A673 (cell line): ENCODE results near the gene CEACAM19. TPM values are rescaled to one million over a fixed set of nuclear protein-coding genes. Genes with fewer than 3 reads are reported as not detected.

Experiments
- Bru-seq: library from RNA; stranded (reverse); fragments of 400-500 nt; gene quantifications from one replicate; lab custom pipeline; 2021; lab: Mats Ljungman, UMichigan
- BruChase-seq, 2 experiments: library from RNA; stranded (reverse); fragments of 400-500 nt; gene quantifications; one replicate each; lab custom pipeline; 2021; lab: Mats Ljungman, UMichigan
- BruUV-seq: library from RNA; stranded (reverse); fragments of 400-500 nt; replicated peaks from 2 replicates; lab custom pipeline; 2021; lab: Mats Ljungman, UMichigan
- CTCF ChIA-PET: fragments of 300-600 bp; sonication (Branson Sonifier 250); formaldehyde crosslinking; loops from one replicate; lab custom pipeline; 2022; ENCODE audit warnings: antibody characterized with exemption; lab: Charles Lee
- POLR2A ChIA-PET: fragments of 300-600 bp; sonication (Branson Sonifier 250); formaldehyde crosslinking; loops from one replicate; lab custom pipeline; 2022; ENCODE audit warnings: antibody characterized with exemption; ENCODE audit not compliant: low non-redundant PET; lab: Charles Lee
- DNase-seq: peaks from one replicate; pipeline ENCODE4 v3.0.0-alpha.2; 2015; ENCODE audit warnings: low spot score
- H3K27ac ChIP-seq: fragments of 200-600 bp; sonication (generic); 2 replicates; pipeline ENCODE4 v1.5.1; 2016; ENCODE audit warnings: mixed run types, low read depth, mild to moderate bottlenecking, mixed read lengths, antibody characterized with exemption, low read length; ENCODE audit not compliant: poor library complexity, severe bottlenecking
- H3K27me3 ChIP-seq: fragments of 200-600 bp; sonication (generic); replicated peaks from 2 replicates; pipeline ENCODE4 v1.6.1; 2017; ENCODE audit warnings: mixed run types, low read depth, mild to moderate bottlenecking, mixed read lengths, antibody characterized with exemption, low read length; ENCODE audit not compliant: insufficient read depth, poor library complexity
- H3K36me3 ChIP-seq: fragments of 200-600 bp; sonication (generic); 2 replicates; pipeline ENCODE4 v1.6.1; 2016; ENCODE audit warnings: mixed run types, mild to moderate bottlenecking, mixed read lengths, antibody characterized with exemption, low read length; ENCODE audit not compliant: insufficient read depth, poor library complexity, severe bottlenecking
- H3K4me1 ChIP-seq: fragments of 200-600 bp; sonication (generic); 2 replicates; pipeline ENCODE4 v1.6.1; 2017; ENCODE audit warnings: mixed run types, mild to moderate bottlenecking, mixed read lengths, antibody characterized with exemption, low read length; ENCODE audit not compliant: insufficient read depth, poor library complexity, severe bottlenecking
- H3K4me3 ChIP-seq: fragments of 200-600 bp; sonication (generic); 2 replicates; pipeline ENCODE4 v1.5.1; 2016; ENCODE audit warnings: low read depth, mixed run types, mild to moderate bottlenecking, mixed read lengths, low read length; ENCODE audit not compliant: poor library complexity, severe bottlenecking
- H3K9me3 ChIP-seq: fragments of 200-600 bp; sonication (generic); 2 replicates; pipeline ENCODE4 v1.6.1; 2016; ENCODE audit warnings: mixed run types, low read depth, mild to moderate bottlenecking, mixed read lengths, antibody characterized with exemption, low read length; ENCODE audit not compliant: poor library complexity, severe bottlenecking
- CTCF ChIP-seq: fragments of 300-800, 200-600 bp; sonication (generic); conservative IDR thresholded peaks from 2 replicates; pipeline ENCODE4 v1.5.1; 2017; ENCODE audit warnings: low read depth, mild to moderate bottlenecking, antibody characterized with exemption, low read length, moderate library complexity, mixed read lengths
- EZH2 ChIP-seq: fragments of 200-600 bp; sonication (generic); IDR thresholded peaks from 2 replicates; pipeline ENCODE4 v1.6.1; 2017; ENCODE audit warnings: borderline replicate concordance, low read depth, mild to moderate bottlenecking, mixed read lengths, antibody characterized with exemption, low read length; ENCODE audit not compliant: poor library complexity, severe bottlenecking
- intact Hi-C: fragments of 100-400 bp; cut with micrococcal nuclease; formaldehyde crosslinking; loops from one replicate; pipeline ENCODE4 v1.10.0; 2022; ENCODE audit not compliant: unreplicated experiment
- long read RNA-seq: library from polyadenylated mRNA; stranded (forward); transcript quantifications from one replicate; pipeline ENCODE4 v2.0.0, GENCODE V29; 2022
- total RNA-seq: library from RNA; stranded (reverse); gene quantifications from 2 replicates; pipeline ENCODE4 v1.2.3, GENCODE V29; 2021

Gene CEACAM19
- total RNA-seq (2.5 and 2.9 TPM in 2 replicates), Bru-seq, nascent RNA (percentile 33 among the genes with signal in this experiment), BruChase-seq, experiment 1, labeled RNA remaining after a 2-hour chase (percentile 38 among the genes with signal in this experiment), BruChase-seq, experiment 2, labeled RNA remaining after a 6-hour chase (percentile 48 among the genes with signal in this experiment)
- long read RNA-seq, partial matches to known transcripts, result 0 of 1 reads
- long read RNA-seq, other reads (novel, unspliced or antisense), result 1 of 1 reads

GRCh38 chr19:44671400-44671799, at the start of gene CEACAM19:
Gene CEACAM19 (plus strand): TSS chr19:44671482. CDS start chr19:44671932, 450 bp downstream.
- ChIA-PET CTCF (no interaction called here), POLR2A (no interaction called here)
- Histone ChIP-seq H3K4me3 (no peak within 1 kb of the TSS), H3K27me3 (no peaks in the 10 kb centered on the region), H3K36me3 (no peaks in the 10 kb centered on the region), H3K27ac (no peak within 1 kb of the TSS), H3K9me3 (no peaks in the 10 kb centered on the region), H3K4me1 (no peaks in the 10 kb centered on the region)
- BruUV-seq, result no TSS peak
- intact Hi-C loops, result no loop called here
- no peak for DNase-seq
- TF ChIP-seq CTCF (no peak), EZH2 (no peak)

- no peak for TF ChIP-seq EZH2
- no peak for TF ChIP-seq CTCF
- Histone ChIP-seq H3K4me1 (no peaks in the 10 kb centered on the region), H3K4me3 (no peak overlapping the region), H3K36me3 (no peaks in the 10 kb centered on the region), H3K27ac (no peak overlapping the region), H3K27me3 (no peaks in the 10 kb centered on the region), H3K9me3 (no peaks in the 10 kb centered on the region)
- intact Hi-C loops, result no loop called here
- BruUV-seq, result no TSS peak
- ChIA-PET POLR2A (no interaction called here), CTCF (no interaction called here)
- DNase-seq, result peak; percentile 18
These were observed 48.2 kb upstream of the CEACAM19 start for GRCh38 chr19:44623080-44623479.

- intact Hi-C loops, result no loop called here
- CTCF ChIA-PET, result no interaction called here
These were observed 47.7 kb upstream of the CEACAM19 start for GRCh38 chr19:44623626-44624025.

More at GRCh38 chr19:44623626-44624025, 47.7 kb upstream of the CEACAM19 start:
- POLR2A ChIA-PET, result no interaction called here
- Histone ChIP-seq H3K27ac (no peak overlapping the region), H3K4me1 (no peaks in the 10 kb centered on the region), H3K36me3 (no peaks in the 10 kb centered on the region), H3K4me3 (no peak overlapping the region), H3K27me3 (no peaks in the 10 kb centered on the region), H3K9me3 (no peaks in the 10 kb centered on the region)
- TF ChIP-seq CTCF (no peak), EZH2 (no peak)
- no peak for DNase-seq
- no TSS peak for BruUV-seq
